GM23338 (cell line): ENCODE measurements around the gene DOCK2. TPM values are rescaled to one million over a fixed set of nuclear protein-coding genes. Genes with fewer than 3 reads are reported as not detected.

Experiments
- ATAC-seq: fragments of 200-7000 bp; cut with Tn5 transposase; 3 replicates; pipeline ENCODE4 v1.9.1; 2020
- DNase-seq: peaks from one replicate; pipeline ENCODE4 v3.0.0-alpha.2; 2015; ENCODE audit warnings: low spot score
- H2AFZ ChIP-seq: fragments of 200-600 bp; sonication (generic); 2 replicates; pipeline ENCODE4 v1.8.0; 2016; ENCODE audit warnings: antibody characterized with exemption, mild to moderate bottlenecking, moderate library complexity
- H3F3A ChIP-seq: fragments of 200-600 bp; sonication (generic); replicated peaks from 2 replicates; pipeline ENCODE4 v1.8.0; 2017; ENCODE audit warnings: antibody characterized with exemption, mixed run types, low read depth
- H3K27ac ChIP-seq: fragments of 200-600 bp; sonication (generic); 2 replicates; pipeline ENCODE4 v1.6.1; 2016; ENCODE audit warnings: low read depth
- H3K27me3 ChIP-seq: fragments of 200-600 bp; sonication (generic); 2 replicates; pipeline ENCODE4 v1.8.0; 2016; ENCODE audit warnings: mild to moderate bottlenecking, mixed run types, moderate library complexity; ENCODE audit not compliant: insufficient read depth
- H3K36me3 ChIP-seq: fragments of 200-600 bp; sonication (generic); 2 replicates; pipeline ENCODE4 v1.8.0; 2016; ENCODE audit warnings: mild to moderate bottlenecking; ENCODE audit not compliant: insufficient read depth
- H3K4me1 ChIP-seq: fragments of 200-600 bp; sonication (generic); 2 replicates; pipeline ENCODE4 v1.8.0; 2016; ENCODE audit warnings: mild to moderate bottlenecking, moderate library complexity; ENCODE audit not compliant: insufficient read depth
- H3K4me2 ChIP-seq: fragments of 200-600 bp; sonication (generic); 2 replicates; pipeline ENCODE4 v1.7.1; 2017; ENCODE audit warnings: mixed run types
- H3K4me3 ChIP-seq: fragments of 200-600 bp; sonication (generic); 2 replicates; pipeline ENCODE4 v1.6.1; 2016; ENCODE audit warnings: mixed run types
- H3K79me2 ChIP-seq: fragments of 200-600 bp; sonication (generic); replicated peaks from 2 replicates; pipeline ENCODE4 v1.8.0; 2017; ENCODE audit warnings: mild to moderate bottlenecking; ENCODE audit not compliant: insufficient read depth
- H3K9me2 ChIP-seq: fragments of 200-600 bp; sonication (generic); 2 replicates; pipeline ENCODE4 v1.8.0; 2017; ENCODE audit not compliant: insufficient read depth
- H4K20me1 ChIP-seq: fragments of 200-600 bp; sonication (generic); replicated peaks from 2 replicates; pipeline ENCODE4 v1.8.0; 2017; ENCODE audit warnings: mild to moderate bottlenecking; ENCODE audit not compliant: insufficient read depth
- H3K27ac Mint-ChIP-seq: 2 replicates; pipeline ENCODE4 v1.8.0; 2020; ENCODE audit warnings: inconsistent platforms, mild to moderate bottlenecking, moderate library complexity, mixed read lengths
- H3K27me3 Mint-ChIP-seq: 3 replicates; pipeline ENCODE4 v1.8.0; 2022; ENCODE audit warnings: low read depth, mild to moderate bottlenecking, moderate library complexity, mixed read lengths, inconsistent platforms; ENCODE audit not compliant: insufficient read depth, poor library complexity
- H3K36me3 Mint-ChIP-seq: 3 replicates; pipeline ENCODE4 v1.8.0; 2021; ENCODE audit warnings: low read depth, mild to moderate bottlenecking, inconsistent platforms, moderate library complexity, mixed read lengths
- H3K4me1 Mint-ChIP-seq: 3 replicates; pipeline ENCODE4 v1.8.0; 2020; ENCODE audit warnings: mild to moderate bottlenecking, inconsistent platforms, mixed read lengths
- H3K4me3 Mint-ChIP-seq: 3 replicates; pipeline ENCODE4 v1.8.0; 2021; ENCODE audit warnings: moderate library complexity, mild to moderate bottlenecking, inconsistent platforms, mixed read lengths
- H3K9me3 Mint-ChIP-seq: 3 replicates; pipeline ENCODE4 v1.8.0; 2020; ENCODE audit warnings: moderate library complexity, mild to moderate bottlenecking, inconsistent platforms, mixed read lengths
- CREB1 ChIP-seq: fragments of 250-450 bp; sonication (Bioruptor Pico); IDR thresholded peaks from 2 replicates; pipeline ENCODE4 v1.5.0; 2020; ENCODE audit warnings: low read depth, mild to moderate bottlenecking, moderate library complexity
- ETS1 ChIP-seq: IDR thresholded peaks from 2 replicates; pipeline ENCODE4 v1.6.1; 2016; ENCODE audit warnings: antibody characterized with exemption
- EZH2 ChIP-seq: fragments of 200-600 bp; sonication (generic); IDR thresholded peaks from one replicate; pipeline ENCODE4 v1.8.0; 2017; ENCODE audit warnings: antibody characterized with exemption, mild to moderate bottlenecking, low read depth; ENCODE audit not compliant: unreplicated experiment
- EZH2phosphoT487 ChIP-seq: fragments of 200-600 bp; sonication (generic); IDR thresholded peaks from one replicate; pipeline ENCODE4 v1.8.1; 2018; ENCODE audit warnings: antibody characterized with exemption; ENCODE audit not compliant: unreplicated experiment
- JUNB ChIP-seq: IDR thresholded peaks from one replicate; pipeline ENCODE4 v1.6.1; 2016; ENCODE audit warnings: antibody characterized with exemption; ENCODE audit not compliant: unreplicated experiment
- NANOG ChIP-seq: IDR thresholded peaks from 2 replicates; pipeline ENCODE4 v1.6.1; 2016; ENCODE audit warnings: antibody characterized with exemption, borderline replicate concordance
- POLR2AphosphoS5 ChIP-seq: IDR thresholded peaks from 2 replicates; pipeline ENCODE4 v1.6.1; 2016; ENCODE audit warnings: antibody characterized with exemption, low read depth
- STAT1 ChIP-seq: IDR thresholded peaks from one replicate; pipeline ENCODE4 v1.6.1; 2016; ENCODE audit warnings: antibody characterized with exemption; ENCODE audit not compliant: unreplicated experiment
- ZNF114 ChIP-seq: fragments of 250-450 bp; sonication (Bioruptor Pico); IDR thresholded peaks from 2 replicates; pipeline ENCODE4 v1.5.0; 2020; ENCODE audit warnings: mild to moderate bottlenecking, moderate library complexity
- ZNF331 ChIP-seq: fragments of 250-450 bp; sonication (Bioruptor Pico); IDR thresholded peaks from 2 replicates; pipeline ENCODE4 v1.5.0; 2020; ENCODE audit warnings: low read depth, mild to moderate bottlenecking, moderate library complexity
- ZNF462 ChIP-seq: fragments of 250-450 bp; sonication (Bioruptor Pico); IDR thresholded peaks from 2 replicates; pipeline ENCODE4 v1.5.0; 2020; ENCODE audit warnings: mild to moderate bottlenecking, moderate library complexity
- polyA plus RNA-seq: library from polyadenylated mRNA; unstranded; fragments of >200 nt; fragmentation: Nextera tagmentation; extraction: Ambion mirVana; gene quantifications from 2 replicates; pipeline ENCODE4 v1.2.1, GENCODE V29; 2016
- total RNA-seq: library from RNA; depleted of rRNA; stranded (reverse); fragments of >200 nt; shearing (Covaris generic); gene quantifications from 2 replicates; pipeline ENCODE4 v1.2.3, GENCODE V29; 2014
- TF ChIP-seq, protein P1 (sequence below), 2 experiments: fragments of 200-600 bp in 1 of 2; sonication (generic) in 1 of 2; conservative IDR thresholded peaks; 2 replicates each; pipeline versions ENCODE4 v1.5.1 to v1.6.1; 2016 to 2017; ENCODE audit warnings: antibody characterized with exemption in 2 of 2, low read depth in 2 of 2, mild to moderate bottlenecking in 2 of 2, moderate library complexity in 1 of 2
- TF ChIP-seq, protein P2 (sequence below): IDR thresholded peaks from one replicate; pipeline ENCODE4 v1.6.1; 2018; ENCODE audit warnings: antibody characterized with exemption; ENCODE audit not compliant: unreplicated experiment

The DOCK2 gene
- total and polyA plus RNA-seq, 2 experiments from 2014 or later: 3.7 to 9.4 TPM

DNA sequence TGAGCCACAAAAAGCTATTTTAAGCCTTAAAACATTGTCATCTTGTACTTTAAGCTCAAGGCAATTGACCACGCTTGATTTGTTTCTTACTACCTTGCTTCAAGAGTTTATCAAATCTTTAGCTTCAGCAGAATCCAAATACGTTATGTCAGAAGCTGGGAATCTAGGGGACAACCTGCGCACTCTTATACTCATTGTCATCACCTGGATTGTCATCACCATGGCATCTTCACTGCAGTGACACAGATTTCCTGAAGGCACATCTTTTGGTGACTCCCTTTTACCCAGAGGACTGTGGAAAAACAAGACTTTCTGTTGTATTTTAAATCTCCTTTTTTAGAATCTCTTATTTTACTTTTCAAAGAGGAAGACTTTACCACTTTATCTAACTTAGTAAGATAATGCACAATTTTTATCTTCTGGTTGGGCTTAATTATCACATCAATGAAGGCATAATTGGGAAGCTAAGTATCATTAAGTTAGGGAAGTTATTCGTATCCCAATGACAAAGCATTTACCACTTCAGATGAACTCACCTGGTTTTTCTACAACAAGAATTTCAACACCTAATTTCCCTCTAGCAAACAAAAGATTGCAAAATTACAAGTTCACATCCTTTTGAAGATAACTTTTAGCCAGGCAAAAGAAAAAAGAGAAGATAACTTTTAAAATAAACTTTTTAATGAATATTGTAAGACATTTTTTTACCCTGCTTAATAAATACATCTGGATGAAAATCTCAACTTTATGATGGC, 162.0 kb downstream of the DOCK2 start:
- Histone ChIP-seq H3K4me3 (peak overlapping the region; percentile 5; the same call in 1 of the 2 replicates), H3K4me1 (peaks cover 17% of the 10 kb centered on the region), H3K79me2 (no peaks in the 10 kb centered on the region), H3K4me2 (peak overlapping the region; percentile 42), H3K36me3 (no peaks in the 10 kb centered on the region), H2AFZ (no peak overlapping the region), H3K9me2 (peaks cover 13% of the 10 kb centered on the region), H3K27ac (peak overlapping the region; percentile 47; the same call in 1 of the 2 replicates), H4K20me1 (no peaks in the 10 kb centered on the region), H3F3A (no peaks in the 10 kb centered on the region), H3K27me3 (no peaks in the 10 kb centered on the region)
- Mint-ChIP-seq H3K36me3 (no peaks in the 10 kb centered on the region; the same call in 2 of the 3 replicates), H3K27me3 (peaks cover 2% of the 10 kb centered on the region), H3K27ac (peak overlapping the region; percentile 90), H3K4me3 (peak overlapping the region; percentile 14; the same call in 1 of the 3 replicates), H3K4me1 (peaks cover 22% of the 10 kb centered on the region), H3K9me3 (no peaks in the 10 kb centered on the region; the same call in 2 of the 3 replicates)
- ATAC-seq: no peak
- no peak for TF ChIP-seq POLR2AphosphoS5
- TF ChIP-seq EZH2: no peak
- TF ChIP-seq ETS1: no peak
- TF ChIP-seq ZNF331 (CRISPR knock-in tag): no peak
- no peak for TF ChIP-seq ZNF114 (CRISPR knock-in tag)
- no peak for TF ChIP-seq CREB1 (CRISPR knock-in tag)
- TF ChIP-seq NANOG: no peak
- TF ChIP-seq ZNF462: no peak
- no peak for TF ChIP-seq EZH2phosphoT487
- no peak for TF ChIP-seq JUNB
- TF ChIP-seq, protein P1, sequence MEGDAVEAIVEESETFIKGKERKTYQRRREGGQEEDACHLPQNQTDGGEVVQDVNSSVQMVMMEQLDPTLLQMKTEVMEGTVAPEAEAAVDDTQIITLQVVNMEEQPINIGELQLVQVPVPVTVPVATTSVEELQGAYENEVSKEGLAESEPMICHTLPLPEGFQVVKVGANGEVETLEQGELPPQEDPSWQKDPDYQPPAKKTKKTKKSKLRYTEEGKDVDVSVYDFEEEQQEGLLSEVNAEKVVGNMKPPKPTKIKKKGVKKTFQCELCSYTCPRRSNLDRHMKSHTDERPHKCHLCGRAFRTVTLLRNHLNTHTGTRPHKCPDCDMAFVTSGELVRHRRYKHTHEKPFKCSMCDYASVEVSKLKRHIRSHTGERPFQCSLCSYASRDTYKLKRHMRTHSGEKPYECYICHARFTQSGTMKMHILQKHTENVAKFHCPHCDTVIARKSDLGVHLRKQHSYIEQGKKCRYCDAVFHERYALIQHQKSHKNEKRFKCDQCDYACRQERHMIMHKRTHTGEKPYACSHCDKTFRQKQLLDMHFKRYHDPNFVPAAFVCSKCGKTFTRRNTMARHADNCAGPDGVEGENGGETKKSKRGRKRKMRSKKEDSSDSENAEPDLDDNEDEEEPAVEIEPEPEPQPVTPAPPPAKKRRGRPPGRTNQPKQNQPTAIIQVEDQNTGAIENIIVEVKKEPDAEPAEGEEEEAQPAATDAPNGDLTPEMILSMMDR (conservative IDR thresholded peaks at IDR 0.05; ENCODE audit: low read depth in 2 of 2): no peak
- TF ChIP-seq STAT1: no peak
- TF ChIP-seq, protein P2, sequence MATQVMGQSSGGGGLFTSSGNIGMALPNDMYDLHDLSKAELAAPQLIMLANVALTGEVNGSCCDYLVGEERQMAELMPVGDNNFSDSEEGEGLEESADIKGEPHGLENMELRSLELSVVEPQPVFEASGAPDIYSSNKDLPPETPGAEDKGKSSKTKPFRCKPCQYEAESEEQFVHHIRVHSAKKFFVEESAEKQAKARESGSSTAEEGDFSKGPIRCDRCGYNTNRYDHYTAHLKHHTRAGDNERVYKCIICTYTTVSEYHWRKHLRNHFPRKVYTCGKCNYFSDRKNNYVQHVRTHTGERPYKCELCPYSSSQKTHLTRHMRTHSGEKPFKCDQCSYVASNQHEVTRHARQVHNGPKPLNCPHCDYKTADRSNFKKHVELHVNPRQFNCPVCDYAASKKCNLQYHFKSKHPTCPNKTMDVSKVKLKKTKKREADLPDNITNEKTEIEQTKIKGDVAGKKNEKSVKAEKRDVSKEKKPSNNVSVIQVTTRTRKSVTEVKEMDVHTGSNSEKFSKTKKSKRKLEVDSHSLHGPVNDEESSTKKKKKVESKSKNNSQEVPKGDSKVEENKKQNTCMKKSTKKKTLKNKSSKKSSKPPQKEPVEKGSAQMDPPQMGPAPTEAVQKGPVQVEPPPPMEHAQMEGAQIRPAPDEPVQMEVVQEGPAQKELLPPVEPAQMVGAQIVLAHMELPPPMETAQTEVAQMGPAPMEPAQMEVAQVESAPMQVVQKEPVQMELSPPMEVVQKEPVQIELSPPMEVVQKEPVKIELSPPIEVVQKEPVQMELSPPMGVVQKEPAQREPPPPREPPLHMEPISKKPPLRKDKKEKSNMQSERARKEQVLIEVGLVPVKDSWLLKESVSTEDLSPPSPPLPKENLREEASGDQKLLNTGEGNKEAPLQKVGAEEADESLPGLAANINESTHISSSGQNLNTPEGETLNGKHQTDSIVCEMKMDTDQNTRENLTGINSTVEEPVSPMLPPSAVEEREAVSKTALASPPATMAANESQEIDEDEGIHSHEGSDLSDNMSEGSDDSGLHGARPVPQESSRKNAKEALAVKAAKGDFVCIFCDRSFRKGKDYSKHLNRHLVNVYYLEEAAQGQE: no peak
- no peak for DNase-seq
